Fibroblast of skin of left biceps (primary cell): ENCODE results near the gene C12orf75.
"Not testable (repeated sequence)": the region's sequence is repeated elsewhere in the genome, so short reads cannot be mapped to it uniquely, and the experiment has no call there.

Experiments used
- DNase-seq, 2 experiments: peaks; one replicate each; pipeline ENCODE4 v3.0.0-alpha.2; 2013; ENCODE audit warnings: low read depth in 2 of 2

C12orf75 gene

DNA sequence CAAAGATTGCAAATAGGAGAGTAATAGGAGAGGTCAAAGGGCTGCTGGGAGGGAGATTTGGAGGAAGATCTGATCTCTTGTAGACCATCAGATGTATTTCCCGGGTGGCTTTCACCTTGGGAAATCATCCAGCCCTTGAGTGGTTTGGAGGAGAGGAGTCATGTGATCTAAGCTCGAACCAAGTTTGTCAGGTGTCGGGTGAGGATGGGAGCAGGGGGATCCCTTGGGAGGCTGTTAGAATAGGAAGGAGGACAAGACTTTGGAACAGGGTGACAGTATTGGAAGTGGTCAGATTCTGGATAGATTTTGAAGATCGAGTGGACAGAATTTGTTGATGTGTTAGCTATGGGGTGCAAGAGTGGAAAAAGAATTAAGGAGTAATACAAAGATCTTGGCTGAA lies 46.6 kb downstream of the C12orf75 start:
- no peak for DNase-seq

DNA sequence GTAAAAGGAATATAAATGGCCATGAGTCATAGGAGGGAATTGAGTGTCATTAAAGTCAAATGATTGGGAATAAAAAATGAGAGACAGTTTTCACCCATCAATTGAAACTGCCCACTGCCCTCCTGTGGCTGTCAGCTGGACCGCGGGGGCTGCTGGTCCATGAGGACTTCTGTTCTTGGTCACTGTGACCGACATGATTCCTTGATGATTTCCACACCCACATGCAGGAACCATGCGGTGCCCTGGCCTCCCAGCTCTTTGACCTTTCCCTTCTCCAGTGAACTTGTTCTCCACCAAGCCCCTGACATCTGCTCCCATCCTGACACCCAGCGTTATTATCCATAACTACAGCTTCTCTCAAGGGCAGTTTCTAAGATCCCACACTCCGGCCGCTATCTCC lies 48.4 kb downstream of the C12orf75 start:
- DNase-seq: no peak

DNA sequence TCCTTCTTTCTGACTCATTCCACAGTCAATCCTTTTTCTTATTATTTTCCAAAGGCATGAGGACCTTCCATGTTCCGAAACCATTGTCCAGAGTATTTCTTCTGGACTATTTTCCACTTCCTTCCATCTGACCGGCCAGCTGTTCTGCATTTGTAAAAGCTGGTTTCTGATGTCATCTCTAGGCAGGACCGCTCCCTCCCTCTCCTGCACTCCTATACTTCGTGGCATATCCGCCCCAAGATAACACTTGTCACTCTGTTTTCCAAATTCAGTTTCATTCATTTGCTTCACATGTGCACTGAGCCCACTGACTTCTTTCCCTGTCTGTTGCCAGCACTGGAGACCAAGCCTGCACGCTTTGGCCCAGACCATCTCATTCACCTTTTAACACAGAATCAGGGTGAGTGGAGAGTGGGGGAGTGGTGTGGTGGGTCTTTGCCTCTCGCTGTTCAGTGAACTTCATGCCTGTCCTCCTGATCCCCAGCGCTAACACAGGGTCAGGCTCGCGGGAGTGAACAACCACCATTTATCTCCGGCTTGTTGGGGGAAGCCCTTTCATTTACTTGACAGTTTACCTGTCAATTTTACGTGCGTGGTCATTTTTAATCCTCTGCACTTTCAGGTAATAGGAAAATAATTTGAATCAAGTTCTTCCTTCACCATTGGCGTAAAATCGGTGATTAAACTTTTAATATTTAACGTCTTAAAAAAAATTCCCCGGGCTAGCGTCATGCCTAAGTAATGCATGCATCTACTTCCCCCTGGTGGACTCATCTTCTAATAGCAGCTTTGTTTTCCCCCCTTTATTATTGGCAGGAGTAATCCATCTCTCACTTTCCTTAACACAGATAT lies 52.5 kb downstream of the C12orf75 start:
- DNase-seq: peak; percentile 38 to 45

- no peak for DNase-seq
Measured at GRCh38 chr12:105384220-105384619, 53.7 kb downstream of the C12orf75 start.

DNA sequence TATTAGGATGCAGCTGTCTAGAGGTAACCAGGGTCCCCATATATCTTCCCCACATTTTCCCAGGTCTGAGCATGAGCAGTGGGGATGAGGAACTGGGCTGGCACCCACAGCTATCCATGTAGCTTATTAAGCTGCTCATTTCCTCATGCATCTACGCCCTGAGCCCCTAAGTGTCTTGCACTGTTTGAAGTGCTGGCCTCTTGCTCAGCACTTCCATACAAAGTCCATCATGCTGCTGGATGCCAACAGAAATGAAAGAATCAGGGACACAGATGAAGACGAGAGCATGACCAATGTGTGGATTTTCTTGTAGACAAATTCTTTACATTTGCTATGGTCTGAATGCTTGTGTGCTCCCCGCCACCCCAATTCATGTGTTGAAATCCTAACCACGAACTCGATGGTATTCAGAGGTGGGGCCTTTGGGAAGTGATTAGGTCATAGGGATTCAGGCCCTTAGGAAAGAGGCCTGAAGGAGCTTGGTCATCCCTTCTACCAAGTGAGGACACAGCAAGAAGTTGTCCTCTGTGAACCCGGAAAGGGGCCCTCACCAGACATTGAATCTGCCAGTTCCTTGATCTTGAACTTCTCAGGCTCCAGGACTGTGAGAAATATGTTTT lies 54.5 kb downstream of the C12orf75 start:
- peak; percentile 33 to 40 for DNase-seq

GRCh38 chr12:105386431-105386830 lies 55.9 kb downstream of the C12orf75 start:
- no peak for DNase-seq

DNA sequence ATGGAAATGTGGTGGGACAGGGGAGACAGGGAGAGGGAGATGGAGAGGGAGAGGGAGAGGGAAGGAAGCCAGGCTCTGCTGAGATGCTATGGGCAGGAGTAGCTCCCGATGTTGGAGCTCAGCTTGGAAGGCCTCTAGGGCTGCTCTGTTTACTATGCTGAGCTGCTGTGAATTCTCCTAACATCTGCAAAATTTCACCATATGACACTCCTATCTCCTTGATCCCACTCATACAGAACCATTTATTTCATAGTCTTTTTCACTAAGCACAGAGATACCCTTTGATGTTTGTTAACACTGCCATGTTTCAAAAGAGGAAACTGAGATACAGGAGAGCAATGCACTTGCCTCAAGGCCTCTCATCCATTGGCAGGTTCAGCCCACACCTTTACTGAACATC lies 60.7 kb downstream of the C12orf75 start:
- no peak for DNase-seq

- DNase-seq: peak in 1 of 2 experiments; percentile 19
Measured at GRCh38 chr12:105393587-105393986, 63.1 kb downstream of the C12orf75 start.

- DNase-seq: no peak
Measured at GRCh38 chr12:105396024-105396423, 65.5 kb downstream of the C12orf75 start.

DNA sequence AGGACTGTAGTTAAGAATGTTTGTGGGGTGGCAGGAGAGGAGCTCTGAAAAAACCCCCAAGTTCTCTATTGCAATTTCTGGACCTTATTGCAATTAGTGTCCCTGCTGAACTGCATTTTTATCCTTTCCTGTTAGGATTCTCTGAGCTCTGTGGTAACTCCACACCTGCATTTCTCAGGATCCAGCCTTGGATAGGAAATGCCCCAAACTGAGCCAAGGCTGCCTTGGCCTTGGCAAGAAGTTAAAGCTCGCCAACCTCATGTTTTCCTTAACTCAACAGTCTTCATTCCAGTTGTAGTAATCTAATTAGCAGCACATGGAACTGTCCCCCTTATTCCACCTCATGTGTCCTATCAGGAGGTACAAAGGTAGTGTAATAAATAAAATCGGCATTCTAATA lies 66.5 kb downstream of the C12orf75 start:
- no peak for DNase-seq

- DNase-seq: no peak
Measured at GRCh38 chr12:105398930-105399329, 68.4 kb downstream of the C12orf75 start.

DNA sequence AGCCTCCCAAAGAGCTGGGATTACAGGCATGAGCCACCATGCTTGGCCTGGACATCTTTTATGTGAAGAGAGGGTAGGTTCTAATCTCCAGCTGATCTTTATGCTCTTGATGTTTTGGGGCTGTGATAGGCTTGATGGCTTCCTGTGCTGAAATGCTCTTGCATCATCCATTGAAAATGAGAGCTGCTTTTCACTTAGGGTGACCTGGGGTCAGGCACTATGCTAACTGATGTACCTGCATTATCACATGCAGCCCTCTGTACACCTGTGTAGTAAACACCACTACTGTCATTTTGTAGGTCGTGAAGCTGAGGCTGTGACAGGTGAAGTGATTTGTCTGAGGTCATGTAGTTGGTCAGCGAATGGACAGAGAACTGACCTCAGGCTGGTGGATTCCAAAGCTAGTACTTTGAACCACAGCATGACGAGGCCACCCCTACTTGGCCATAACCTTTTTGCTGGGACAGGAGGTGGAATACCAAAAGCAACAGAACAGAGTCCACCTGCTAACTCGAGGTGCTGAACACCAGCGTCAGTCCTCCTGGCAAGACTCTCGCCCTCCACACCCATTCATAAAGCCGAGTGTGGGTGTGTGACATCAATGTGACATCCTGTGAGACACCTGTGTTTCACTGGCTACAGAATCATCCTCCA lies 69.1 kb downstream of the C12orf75 start:
- no peak for DNase-seq

DNA sequence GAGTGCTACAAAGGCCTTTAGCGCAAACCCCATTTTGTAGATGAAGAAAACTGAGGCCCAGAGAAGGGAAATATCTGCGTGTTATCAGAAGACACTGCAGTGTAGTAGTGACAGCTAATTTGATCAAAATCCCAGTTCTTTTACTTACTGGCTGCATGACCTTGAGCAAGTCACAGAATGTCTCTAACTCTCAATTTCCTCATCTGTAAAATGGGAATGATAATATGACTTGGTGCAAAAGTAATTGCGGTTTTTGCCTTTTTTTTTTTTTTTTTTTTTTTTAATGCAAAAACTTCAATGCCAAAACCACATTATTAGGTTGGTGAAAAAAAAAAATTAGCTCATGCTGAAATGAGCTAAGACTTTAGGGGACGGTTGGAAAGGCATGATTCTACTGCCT lies 69.7 kb downstream of the C12orf75 start:
- DNase-seq: no peak

DNA sequence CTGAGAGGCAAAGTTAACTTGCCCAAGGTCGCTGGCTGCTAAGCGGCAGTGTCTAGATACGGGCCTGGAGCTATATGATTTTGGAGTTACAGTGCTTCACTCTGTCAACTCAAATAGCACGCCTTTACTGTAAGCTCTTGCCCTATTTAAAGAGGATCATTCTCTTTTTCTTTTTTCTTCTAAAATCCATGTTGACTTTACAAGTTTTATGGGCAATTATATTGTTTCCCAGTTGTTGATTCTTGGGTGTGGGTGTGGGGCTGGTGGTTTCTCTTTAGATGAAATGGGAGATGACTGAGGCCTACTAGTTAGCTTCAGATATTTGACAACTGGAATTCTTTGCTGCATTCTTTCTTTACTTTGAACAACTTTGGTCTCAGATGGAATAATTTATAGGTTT lies 70.7 kb downstream of the C12orf75 start:
- DNase-seq: no peak

GRCh38 chr12:105402366-105402765 lies 71.9 kb downstream of the C12orf75 start:
- DNase-seq: no peak

- no peak for DNase-seq
Measured at GRCh38 chr12:105403095-105403494, 72.6 kb downstream of the C12orf75 start.

- not testable (repeated sequence) for DNase-seq
Measured at GRCh38 chr12:105404134-105404533, 73.6 kb downstream of the C12orf75 start.

GRCh38 chr12:105406497-105406896 lies 76.0 kb downstream of the C12orf75 start:
- DNase-seq: no peak

DNA sequence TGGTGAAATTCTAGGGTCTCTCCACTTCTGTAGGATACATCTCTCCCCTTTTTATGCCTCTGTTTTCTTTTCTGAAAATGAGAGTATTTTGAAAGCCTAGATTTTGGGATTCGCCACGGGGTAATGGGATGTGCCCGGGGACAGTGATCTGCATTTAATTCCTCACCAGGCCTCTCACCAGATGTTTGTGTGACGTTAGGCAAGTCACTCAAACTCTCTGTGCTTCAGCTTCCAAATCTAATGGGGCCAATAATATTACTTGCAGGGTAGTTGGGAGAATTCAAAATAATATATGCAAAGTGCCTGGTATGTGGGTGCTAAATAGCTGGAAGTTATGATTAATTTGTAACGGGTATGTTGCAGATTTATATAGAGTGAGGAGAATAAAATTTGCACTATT lies 78.8 kb downstream of the C12orf75 start:
- DNase-seq: no peak

DNA sequence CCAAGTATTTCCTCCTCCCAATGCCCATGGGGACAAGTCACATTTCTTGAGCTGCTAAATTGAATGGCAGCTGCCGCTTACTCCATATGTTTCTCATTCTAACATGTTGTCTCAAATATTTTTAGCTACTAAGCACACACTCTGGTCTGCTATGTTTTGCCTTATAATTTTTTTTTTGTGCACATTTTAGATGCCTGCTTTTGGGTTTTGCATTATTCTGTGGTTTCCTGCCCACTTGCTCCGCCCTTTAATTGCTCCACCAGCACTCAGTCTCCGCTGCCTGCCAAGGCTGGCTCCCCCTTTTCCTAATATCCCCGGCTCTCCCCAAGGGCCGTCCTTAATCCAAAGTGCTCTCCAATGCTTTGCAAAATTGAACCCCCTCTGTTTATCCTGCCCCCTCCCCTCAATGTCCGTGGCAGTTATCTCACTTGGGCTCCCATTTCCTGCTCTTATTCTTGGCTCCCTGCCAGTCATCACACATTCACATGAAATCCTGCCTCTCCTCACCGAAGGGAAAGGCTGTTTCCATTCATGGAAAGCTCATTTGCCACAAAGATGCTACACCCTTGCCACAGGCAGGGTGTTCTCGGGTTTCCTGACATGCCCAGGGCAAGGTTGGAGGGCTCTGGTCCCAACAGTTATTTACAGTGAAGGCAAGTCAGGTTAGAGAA lies 79.4 kb downstream of the C12orf75 start:
- DNase-seq: peak; percentile 56

DNA sequence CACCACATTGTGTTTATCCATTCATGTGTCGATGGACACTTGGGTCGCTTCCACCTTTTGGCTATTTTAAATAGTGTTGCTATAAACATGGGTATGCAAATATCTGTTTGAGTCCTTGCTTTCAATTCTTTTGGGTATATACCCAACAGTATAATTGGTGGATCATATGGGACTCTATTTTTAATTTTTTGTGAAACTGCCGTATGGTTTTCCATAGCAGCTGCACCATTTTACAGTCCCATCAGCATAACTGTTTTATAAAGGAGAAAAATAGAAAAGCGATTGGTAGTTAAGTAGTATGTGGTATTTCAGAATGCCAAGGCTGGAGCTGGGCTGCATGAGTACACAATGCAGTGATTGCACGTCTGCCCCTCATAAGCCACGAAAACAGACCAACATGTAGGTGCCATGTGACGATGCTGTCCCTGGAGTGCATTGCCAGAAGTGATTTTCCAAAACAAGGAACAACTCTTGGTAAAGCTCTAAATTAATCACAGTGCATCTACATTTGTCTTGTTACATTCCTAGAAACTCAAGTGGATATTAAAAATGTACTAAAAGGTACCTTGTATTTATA lies 83.5 kb downstream of the C12orf75 start:
- no peak for DNase-seq

DNA sequence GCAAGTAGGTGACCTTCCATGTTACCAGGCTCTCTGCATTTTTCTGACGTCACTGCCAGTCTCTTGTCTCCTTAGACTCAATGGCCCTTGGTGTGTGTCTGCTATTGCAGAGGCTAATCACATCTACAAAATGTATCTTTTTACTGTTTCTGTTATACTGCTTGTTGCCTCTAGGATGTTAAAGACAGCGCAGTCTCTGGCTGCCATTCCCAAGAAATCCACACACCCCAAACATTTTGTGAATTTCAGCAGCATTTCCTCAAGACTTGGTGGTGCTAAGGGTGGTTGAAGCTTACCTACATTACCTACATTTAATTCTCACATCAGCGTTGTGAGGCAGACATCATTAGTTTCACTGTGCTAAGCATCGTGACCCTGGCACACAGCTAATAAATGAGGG lies 87.2 kb downstream of the C12orf75 start:
- no peak for DNase-seq
